ENCODE measurements around the gene ARID4B. TPM values are rescaled to one million over a fixed set of nuclear protein-coding genes. Genes with fewer than 3 reads are reported as not detected.

ARID4B gene
- total RNA-seq, 4 donors from 2014 or later: 27.0 to 172 (median 70.8) TPM

- no peak for DNase-seq
- TF ChIP-seq POLR2A (IDR thresholded peaks at IDR 0.05) (no peak), CTCF (IDR thresholded peaks at IDR 0.05) (no peak)
- Histone ChIP-seq H3K27me3 (no peaks in the 10 kb centered on the region), H3K4me1 (peaks cover 0 to 18% (median 3%) of the 10 kb centered on the region in 4 donors), H3K36me3 (no peaks in the 10 kb centered on the region), H3K27ac (no peak overlapping the region), H3K4me3 (no peak overlapping the region), H3K9me3 (no peaks in the 10 kb centered on the region)
Measured at GRCh38 chr1:235266325-235266724, 61.7 kb downstream of the ARID4B start.

- TF ChIP-seq CTCF (IDR thresholded peaks at IDR 0.05): no peak
- TF ChIP-seq POLR2A (IDR thresholded peaks at IDR 0.05): no peak
- Histone ChIP-seq H3K36me3 (no peaks in the 10 kb centered on the region), H3K9me3 (no peaks in the 10 kb centered on the region), H3K27me3 (no peaks in the 10 kb centered on the region), H3K4me1 (peaks cover 0 to 16% (median 1%) of the 10 kb centered on the region in 4 donors), H3K27ac (no peak overlapping the region), H3K4me3 (no peak overlapping the region)
- DNase-seq: no peak
Measured at GRCh38 chr1:235265900-235266299, 62.1 kb downstream of the ARID4B start.

GRCh38 chr1:235264327-235264726 is 63.7 kb downstream of the ARID4B start:
- DNase-seq: no peak
- Histone ChIP-seq H3K36me3 (peaks cover 0 to 3% (median 0%) of the 10 kb centered on the region in 3 donors), H3K4me3 (no peak overlapping the region), H3K9me3 (no peaks in the 10 kb centered on the region), H3K4me1 (peaks cover 0 to 17% (median 4%) of the 10 kb centered on the region in 4 donors), H3K27ac (no peak overlapping the region), H3K27me3 (no peaks in the 10 kb centered on the region)
- no peak for TF ChIP-seq CTCF (IDR thresholded peaks at IDR 0.05)
- no peak for TF ChIP-seq POLR2A (IDR thresholded peaks at IDR 0.05)

- Histone ChIP-seq H3K4me3 (no peak overlapping the region), H3K9me3 (no peaks in the 10 kb centered on the region), H3K27me3 (no peaks in the 10 kb centered on the region), H3K4me1 (peaks cover 0 to 23% (median 4%) of the 10 kb centered on the region in 4 donors), H3K27ac (no peak overlapping the region), H3K36me3 (peaks cover 0 to 11% (median 0%) of the 10 kb centered on the region in 3 donors)
- TF ChIP-seq CTCF (IDR thresholded peaks at IDR 0.05) (no peak), POLR2A (IDR thresholded peaks at IDR 0.05) (no peak)
- no peak for DNase-seq
Measured at GRCh38 chr1:235262539-235262938, 65.4 kb downstream of the ARID4B start.

- Histone ChIP-seq H3K9me3 (no peaks in the 10 kb centered on the region), H3K27me3 (no peaks in the 10 kb centered on the region), H3K4me3 (no peak overlapping the region), H3K4me1 (peaks cover 0 to 23% (median 4%) of the 10 kb centered on the region in 4 donors), H3K27ac (no peak overlapping the region), H3K36me3 (peaks cover 0 to 11% (median 0%) of the 10 kb centered on the region in 3 donors)
- TF ChIP-seq POLR2A (IDR thresholded peaks at IDR 0.05) (no peak), CTCF (IDR thresholded peaks at IDR 0.05) (no peak)
- no peak for DNase-seq
Measured at GRCh38 chr1:235261243-235261642, 66.7 kb downstream of the ARID4B start.

All from Peyer's patch (tissue), 4 donors.